K562 (cell line): ENCODE data around the gene TNFSF4.

ENCODE experiments used
- CREM ChIP-seq: IDR thresholded peaks from 2 replicates; pipeline ENCODE4 v1.6.1; 2014; ENCODE audit warnings: antibody characterized with exemption, low read depth
- ELF1 ChIP-seq: fragments of 200-800 bp; sonication (Bioruptor generic); IDR thresholded peaks from 2 replicates; pipeline ENCODE4 v1.6.1; 2016; ENCODE audit warnings: missing genetic modification characterization, missing compliant biosample characterization
- MBD1 ChIP-seq: fragments of 250-450 bp; sonication (Bioruptor Pico); IDR thresholded peaks from 2 replicates; pipeline ENCODE4 v1.8.0; 2022; ENCODE audit warnings: inconsistent platforms
- NR2C2 ChIP-seq, 2 experiments: fragments of 200-800 bp in 1 of 2; sonication (Bioruptor generic) in 1 of 2; sonication (generic) in 1 of 2; formaldehyde crosslinking in 1 of 2; IDR thresholded peaks; 2 replicates each; pipeline versions ENCODE4 v1.6.1 to v1.8.0; 2016 to 2022; ENCODE audit warnings: mild to moderate bottlenecking in 1 of 2, missing compliant biosample characterization in 1 of 2, missing genetic modification characterization in 1 of 2, missing genetic modification reagents in 1 of 2
- RBM17 ChIP-seq: fragments of 200-400 bp; formaldehyde crosslinking; IDR thresholded peaks from 2 replicates; pipeline ENCODE4 v1.6.1; 2017; ENCODE audit warnings: low read depth, mild to moderate bottlenecking, low read length, borderline replicate concordance
- SIX5 ChIP-seq, 2 experiments: IDR thresholded peaks; 2 replicates each; pipeline ENCODE4 v1.6.1; 2011; ENCODE audit warnings: low read length in 2 of 2, borderline replicate concordance in 1 of 2, low read depth in 1 of 2, mild to moderate bottlenecking in 1 of 2, moderate library complexity in 1 of 2; ENCODE audit not compliant: insufficient read depth in 1 of 2
- TAF9B ChIP-seq: fragments of 450-650 bp; IDR thresholded peaks from 2 replicates; pipeline ENCODE4 v1.6.1; 2018; ENCODE audit warnings: mild to moderate bottlenecking; ENCODE audit not compliant: partially characterized antibody
- TF ChIP-seq, protein P1 (sequence below), 3 experiments: IDR thresholded peaks in 2 of 3; conservative IDR thresholded peaks in 1 of 3; 2 replicates each; pipeline ENCODE4 v1.5.1; 2011 to 2012; ENCODE audit warnings: low read length in 3 of 3, mild to moderate bottlenecking in 3 of 3, control low read depth in 2 of 3, improper control_type of control experiment in 1 of 3, inconsistent platforms in 1 of 3, low read depth in 1 of 3, mixed read lengths in 1 of 3, moderate library complexity in 1 of 3; ENCODE audit not compliant: insufficient read depth in 2 of 3
- TF ChIP-seq, protein P2 (sequence below): sonication (generic); formaldehyde crosslinking; IDR thresholded peaks from 2 replicates; pipeline ENCODE4 v1.8.1; 2023; ENCODE audit warnings: mild to moderate bottlenecking, missing genetic modification reagents

DNA sequence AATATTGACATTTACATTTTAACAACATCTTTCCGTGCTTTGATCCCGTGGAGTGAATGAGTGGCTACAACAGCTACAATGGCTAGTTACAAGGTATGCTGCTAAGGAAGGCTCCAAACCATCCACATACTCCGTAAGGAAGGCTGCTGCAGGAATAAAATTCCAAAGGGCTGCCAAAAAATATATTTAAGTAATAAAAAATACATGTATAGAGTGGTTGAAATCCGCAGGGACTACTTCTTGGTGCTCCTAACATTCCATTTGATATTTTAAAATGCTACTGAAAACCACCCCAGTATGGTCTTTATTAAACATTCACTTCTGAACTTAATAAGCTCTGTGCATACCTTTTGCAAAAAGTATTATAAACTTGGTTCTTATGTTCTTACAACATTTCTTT is 25.3 kb downstream of the TNFSF4 start:
- no peak for TF ChIP-seq RBM17
- TF ChIP-seq, protein P1, sequence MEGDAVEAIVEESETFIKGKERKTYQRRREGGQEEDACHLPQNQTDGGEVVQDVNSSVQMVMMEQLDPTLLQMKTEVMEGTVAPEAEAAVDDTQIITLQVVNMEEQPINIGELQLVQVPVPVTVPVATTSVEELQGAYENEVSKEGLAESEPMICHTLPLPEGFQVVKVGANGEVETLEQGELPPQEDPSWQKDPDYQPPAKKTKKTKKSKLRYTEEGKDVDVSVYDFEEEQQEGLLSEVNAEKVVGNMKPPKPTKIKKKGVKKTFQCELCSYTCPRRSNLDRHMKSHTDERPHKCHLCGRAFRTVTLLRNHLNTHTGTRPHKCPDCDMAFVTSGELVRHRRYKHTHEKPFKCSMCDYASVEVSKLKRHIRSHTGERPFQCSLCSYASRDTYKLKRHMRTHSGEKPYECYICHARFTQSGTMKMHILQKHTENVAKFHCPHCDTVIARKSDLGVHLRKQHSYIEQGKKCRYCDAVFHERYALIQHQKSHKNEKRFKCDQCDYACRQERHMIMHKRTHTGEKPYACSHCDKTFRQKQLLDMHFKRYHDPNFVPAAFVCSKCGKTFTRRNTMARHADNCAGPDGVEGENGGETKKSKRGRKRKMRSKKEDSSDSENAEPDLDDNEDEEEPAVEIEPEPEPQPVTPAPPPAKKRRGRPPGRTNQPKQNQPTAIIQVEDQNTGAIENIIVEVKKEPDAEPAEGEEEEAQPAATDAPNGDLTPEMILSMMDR (IDR thresholded peaks at IDR 0.05 in 2 of 3, conservative IDR thresholded peaks at IDR 0.05 in 1 of 3; ENCODE audit: insufficient read depth in 2 of 3, low read depth in 1 of 3, low read length in 3 of 3): no peak
- no peak for TF ChIP-seq ELF1 (tag)
- TF ChIP-seq, protein P2, sequence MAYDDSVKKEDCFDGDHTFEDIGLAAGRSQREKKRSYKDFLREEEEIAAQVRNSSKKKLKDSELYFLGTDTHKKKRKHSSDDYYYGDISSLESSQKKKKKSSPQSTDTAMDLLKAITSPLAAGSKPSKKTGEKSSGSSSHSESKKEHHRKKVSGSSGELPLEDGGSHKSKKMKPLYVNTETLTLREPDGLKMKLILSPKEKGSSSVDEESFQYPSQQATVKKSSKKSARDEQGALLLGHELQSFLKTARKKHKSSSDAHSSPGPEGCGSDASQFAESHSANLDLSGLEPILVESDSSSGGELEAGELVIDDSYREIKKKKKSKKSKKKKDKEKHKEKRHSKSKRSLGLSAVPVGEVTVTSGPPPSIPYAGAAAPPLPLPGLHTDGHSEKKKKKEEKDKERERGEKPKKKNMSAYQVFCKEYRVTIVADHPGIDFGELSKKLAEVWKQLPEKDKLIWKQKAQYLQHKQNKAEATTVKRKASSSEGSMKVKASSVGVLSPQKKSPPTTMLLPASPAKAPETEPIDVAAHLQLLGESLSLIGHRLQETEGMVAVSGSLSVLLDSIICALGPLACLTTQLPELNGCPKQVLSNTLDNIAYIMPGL (CRISPR knock-in tag): no peak
- TF ChIP-seq TAF9B: no peak
- TF ChIP-seq MBD1: no peak
- TF ChIP-seq CREM: no peak
- no peak for TF ChIP-seq SIX5 (IDR thresholded peaks at IDR 0.05; ENCODE audit: borderline replicate concordance in 1 of 2, insufficient read depth in 1 of 2, low read depth in 1 of 2, low read length in 2 of 2)
- TF ChIP-seq NR2C2 (CRISPR knock-in tag; IDR thresholded peaks at IDR 0.05): no peak
- no peak for TF ChIP-seq NR2C2 (tag; IDR thresholded peaks at IDR 0.05)
